HG03045 (cell line): ENCODE results near the gene WDR54.
"Not testable (repeated sequence)": the region's sequence is repeated elsewhere in the genome, so short reads cannot be mapped to it uniquely, and the experiment has no call there.

Experiments
- ATAC-seq: cut with Tn5 transposase; IDR thresholded peaks from one replicate; pipeline ENCODE4 v1.9.1; 2021; ENCODE audit warnings: mild to moderate bottlenecking, moderate library complexity; ENCODE audit not compliant: unreplicated experiment

WDR54 gene

DNA sequence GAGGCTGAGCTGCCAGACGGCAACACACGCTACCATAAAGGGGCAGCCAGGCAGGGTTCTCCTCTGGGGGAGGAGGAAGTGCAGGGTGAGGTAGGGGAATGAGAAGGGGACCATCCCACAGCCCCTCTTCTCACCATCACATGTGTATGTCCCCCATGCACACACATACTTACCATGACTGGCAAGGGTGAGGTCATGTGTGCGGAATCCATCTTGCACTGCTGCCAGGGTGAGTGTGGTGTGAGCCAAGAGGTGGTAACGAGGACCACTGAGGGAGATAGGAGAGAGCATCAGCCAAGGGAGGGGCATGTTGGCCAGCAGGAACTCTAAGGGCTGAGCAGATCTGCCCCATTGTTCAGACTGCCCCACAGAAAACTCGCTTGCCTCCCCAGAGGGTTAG lies 7.1 kb downstream of the WDR54 start:
- no peak for ATAC-seq

DNA sequence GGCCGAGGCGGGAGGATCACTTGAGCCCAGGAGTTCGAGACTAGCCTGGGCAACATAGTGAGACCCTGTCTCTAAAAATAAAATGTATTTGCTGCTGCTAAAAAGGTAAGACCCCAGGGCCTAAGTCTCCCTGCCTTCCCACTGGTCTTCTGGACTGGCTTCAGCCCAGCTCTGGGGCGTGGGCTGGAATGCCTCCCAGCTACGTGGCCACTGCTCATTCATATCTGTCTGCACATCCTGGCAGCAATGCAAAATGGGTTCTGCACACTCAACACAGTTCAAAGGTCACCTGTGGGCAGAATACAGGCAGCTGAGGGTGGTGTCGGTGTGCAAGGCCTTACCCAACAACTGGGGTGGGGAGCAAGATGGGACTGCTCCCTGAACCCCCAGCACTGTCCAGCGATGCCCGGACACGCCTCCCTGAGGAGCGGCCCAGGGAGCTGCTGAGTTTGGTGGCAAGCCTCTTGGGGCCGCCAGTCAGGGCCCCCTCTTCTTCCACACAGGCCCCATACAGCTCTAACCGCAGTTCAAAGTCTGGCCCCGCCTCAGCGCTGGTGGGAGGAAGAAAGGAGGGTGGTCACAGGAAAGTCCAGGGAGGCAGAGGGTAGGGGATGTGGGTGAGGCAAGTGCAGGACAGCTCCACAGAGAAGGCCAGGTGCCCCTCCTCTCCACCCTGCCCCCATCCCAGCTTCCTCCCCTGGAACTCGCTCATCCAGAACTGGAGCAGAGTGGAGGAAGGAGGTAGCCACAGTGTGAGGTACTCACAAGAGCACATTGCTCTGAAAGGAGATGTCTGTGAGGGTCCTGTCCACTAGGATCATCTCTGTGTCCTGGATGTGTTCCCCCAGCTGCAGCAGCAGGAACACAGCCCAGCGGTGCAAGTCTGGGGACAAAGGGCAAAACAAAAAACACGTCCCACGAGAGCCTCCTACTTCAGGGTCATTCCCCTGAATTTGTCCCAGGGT lies 8.2 kb downstream of the WDR54 start:
- no peak for ATAC-seq

DNA sequence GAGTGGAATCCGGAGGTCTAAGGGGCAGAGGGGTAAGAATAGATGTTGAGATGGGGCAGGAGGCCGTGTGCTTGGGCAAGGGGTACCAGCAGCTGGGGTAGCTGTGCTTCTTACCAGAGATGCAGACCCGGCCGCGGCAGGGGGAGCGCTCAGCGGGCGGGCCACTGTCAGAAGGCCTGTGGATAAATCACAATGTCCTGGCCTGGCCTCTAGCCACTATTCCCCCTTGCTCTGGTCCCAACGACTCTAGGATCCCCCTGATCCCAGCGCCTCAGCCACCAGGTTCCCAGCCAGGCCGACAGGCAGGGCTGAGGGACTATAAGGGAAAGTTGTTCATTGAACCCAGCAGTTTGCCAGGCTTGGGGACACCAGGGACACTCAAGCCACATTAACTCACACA lies 9.0 kb downstream of the WDR54 start:
- ATAC-seq: no peak

DNA sequence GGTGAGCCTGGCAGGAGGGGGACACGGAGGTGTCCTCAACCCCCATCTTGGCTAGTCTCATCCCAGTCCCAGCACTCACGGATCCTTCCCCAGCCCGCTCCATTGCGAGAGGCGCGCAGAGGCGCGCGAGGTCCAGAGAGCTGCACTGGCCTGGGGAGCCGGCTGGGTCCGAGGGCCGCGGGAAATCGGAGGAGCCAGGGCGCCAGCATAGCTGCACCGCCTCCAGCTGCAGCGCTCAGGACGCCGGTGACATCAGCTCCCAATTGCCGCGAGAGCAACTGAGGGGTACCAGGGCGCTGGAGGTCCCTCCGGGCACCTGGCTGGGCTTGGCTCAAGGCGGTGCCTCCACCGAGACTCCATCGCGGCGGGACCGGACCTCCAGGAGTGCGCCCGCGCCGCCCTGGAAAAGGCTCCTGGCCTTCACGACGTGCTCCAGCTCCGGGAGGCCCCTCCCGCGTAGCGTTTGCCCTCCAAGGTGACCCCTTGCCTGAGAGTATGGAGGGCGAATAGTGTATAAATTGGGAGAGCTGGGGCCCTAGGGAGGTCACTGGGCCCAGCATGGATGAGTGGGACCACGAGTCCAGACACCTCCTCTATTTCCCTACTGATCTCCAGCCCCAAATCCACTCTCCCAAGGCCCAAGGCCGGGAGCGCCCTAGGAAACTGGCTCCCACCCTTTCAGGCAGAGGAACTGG lies 14.7 kb downstream of the WDR54 start:
- ATAC-seq: no peak

DNA sequence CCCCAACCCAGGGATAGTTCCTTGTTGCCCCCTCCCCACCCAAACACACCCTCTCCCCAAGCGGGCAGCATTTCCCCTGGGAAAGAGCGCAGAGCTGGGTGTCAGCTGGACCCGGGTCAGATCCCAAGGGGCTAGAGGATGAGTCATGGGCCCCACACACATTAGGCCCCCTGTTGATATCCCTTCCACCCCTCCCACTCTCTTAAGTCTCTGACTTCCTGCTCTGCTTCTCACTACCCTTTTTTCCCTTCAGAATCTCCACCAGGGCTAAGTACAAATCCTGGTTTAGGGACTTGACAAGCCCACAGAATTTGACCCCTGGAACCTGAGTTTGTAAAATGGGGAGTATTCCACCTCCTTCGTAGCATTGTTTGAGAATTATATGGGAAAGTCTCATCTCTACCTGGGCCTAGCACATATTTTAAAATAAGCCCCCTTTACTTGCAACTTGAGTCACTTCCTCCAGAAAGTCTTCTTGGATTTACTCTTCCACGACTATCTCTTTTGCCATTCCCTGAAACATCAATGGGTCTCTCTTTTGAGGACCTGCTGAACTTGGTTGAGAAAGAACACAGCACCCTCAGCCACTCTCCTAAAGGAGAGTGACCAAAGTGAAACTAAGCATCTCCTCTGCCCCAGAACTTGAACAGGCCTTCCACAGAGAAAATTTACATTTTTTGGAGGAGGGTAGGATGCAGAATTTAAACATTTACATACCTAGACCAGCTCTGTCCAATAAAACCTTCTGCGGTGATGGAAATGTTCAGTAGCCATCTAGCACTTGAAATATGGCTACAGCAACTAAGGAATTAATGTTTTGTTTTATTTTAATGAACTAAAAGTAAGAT lies 15.5 kb downstream of the WDR54 start:
- no peak for ATAC-seq

DNA sequence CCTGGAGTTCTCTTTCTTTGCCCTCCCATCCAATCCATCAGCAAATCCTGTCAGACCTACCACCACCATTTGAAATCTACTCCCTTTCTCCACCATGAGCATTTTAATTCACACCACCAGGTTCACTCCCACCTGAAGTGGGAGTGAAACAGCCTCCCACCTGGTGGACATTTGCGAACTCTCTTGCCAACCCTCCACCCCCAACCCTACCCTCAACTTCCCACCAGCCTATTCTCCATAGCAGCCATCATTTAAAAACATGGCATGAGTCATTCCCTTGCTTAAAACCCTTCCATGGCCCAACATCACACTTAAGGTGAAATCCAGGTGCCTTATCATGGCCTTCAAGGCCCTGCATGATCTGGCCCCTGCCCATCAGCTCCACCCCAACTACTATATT lies 16.7 kb downstream of the WDR54 start:
- no peak for ATAC-seq

DNA sequence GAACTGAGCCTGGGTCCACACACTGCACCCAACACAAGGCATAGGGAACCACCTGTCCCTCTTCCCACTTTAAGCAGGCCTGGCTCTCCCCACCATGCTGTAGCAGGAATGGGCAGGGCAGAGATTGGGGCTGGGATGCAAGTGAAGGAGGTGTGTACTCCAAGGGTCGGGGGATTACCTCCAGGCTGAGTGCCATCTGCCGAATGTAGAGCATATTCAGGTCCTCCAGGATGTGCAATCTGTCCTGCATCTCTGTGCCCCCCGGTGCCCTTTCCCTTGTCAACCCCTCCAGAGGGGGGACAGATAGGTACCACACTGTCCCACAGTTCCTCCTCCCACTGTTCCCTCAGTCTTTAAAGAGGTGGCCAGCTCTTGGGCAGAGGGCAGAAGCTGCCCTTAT lies 17.8 kb downstream of the WDR54 start:
- ATAC-seq: no peak

DNA sequence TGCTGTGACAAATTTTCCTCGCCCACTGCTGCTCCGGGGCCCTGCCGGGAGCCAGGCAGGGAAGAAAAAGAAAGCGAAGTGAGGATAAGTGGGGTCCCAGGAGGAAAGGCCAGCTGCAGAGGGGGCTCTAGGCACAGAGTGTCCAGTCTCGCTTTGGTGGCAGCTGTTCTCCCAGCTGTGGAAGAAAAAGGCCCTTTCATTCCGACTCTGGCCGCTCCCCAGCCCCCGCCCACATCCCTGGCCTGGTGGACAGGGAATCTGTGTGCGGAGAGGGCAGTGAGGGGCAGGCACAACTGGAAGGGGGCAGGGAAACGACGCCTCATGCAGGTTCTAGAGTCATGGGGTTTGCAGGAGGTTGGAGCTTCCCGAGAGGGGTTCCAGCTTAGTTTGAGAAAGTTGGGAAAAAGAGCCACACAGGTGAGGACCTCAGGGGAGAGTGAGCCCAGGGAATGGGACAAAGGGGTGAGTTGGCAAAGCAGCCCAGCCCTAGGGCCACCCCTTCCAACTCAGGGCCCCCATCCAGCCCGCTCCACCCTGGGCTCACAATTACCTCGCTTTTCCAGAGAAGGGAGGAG lies 18.4 kb downstream of the WDR54 start:
- no peak for ATAC-seq

DNA sequence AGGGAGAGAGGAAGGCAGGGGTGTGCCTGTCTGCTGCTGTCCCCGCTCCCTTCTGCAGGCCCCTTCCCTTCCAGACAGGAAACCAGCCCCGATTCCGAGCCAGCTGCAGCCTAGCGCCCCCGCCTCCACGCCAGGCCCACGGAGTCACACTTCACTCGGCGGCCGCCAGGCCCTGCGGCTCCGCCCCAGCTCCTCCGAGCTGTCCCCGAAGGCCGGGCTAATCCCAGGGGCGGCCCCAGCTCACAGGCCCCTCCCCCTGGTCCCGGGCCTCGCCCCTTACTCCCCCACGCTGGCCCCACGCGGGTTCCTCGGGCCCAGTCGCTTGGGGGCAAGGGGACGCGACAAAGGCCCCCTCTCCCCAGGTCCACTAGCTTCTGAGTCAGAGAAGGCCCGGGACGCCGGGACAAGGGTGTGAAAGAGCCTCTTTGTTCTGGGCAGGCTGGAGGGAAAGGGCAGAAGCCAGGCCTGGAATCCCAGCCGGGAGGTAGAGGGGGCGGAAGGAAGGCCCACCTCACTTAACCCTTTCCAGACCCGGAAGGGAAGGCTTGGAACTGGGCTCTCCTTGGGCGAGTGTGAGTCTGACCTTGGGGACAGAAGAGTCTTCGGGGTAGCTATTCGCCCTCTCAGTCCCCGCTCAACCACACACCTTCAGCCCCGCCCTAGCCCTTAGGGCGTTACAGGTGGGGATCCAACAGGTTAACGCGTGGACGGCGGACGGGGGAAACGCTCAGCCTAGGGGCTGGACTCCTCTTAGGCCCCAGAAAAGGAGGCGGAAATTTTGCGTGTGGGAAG lies 19.0 kb downstream of the WDR54 start:
- ATAC-seq: peak; percentile 88

DNA sequence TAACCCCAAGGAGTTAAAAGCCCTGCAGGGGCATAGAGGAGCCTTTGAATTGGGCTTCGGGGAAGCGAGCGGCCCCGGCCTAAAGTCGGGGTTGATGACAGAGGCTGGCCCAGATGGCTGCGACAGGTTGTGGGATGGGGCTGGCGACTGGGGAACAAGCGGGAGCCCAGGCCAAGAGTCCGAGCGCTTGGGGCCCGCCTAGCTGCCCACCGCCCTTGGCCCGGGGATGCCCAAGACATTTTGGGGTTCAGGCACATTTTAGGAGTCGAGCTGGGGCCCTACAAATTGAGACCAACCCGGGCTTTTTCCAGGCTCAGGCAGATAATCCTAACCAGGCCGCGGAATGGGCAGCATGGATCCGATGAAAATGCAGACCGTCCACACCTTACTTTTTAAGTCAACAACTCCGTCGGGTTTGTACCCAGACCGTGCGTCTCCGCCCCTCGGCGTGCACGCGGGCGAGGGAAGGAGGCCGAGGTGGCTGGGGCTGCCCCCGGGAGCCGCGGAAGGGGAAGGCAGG lies 19.7 kb downstream of the WDR54 start:
- no peak for ATAC-seq

DNA sequence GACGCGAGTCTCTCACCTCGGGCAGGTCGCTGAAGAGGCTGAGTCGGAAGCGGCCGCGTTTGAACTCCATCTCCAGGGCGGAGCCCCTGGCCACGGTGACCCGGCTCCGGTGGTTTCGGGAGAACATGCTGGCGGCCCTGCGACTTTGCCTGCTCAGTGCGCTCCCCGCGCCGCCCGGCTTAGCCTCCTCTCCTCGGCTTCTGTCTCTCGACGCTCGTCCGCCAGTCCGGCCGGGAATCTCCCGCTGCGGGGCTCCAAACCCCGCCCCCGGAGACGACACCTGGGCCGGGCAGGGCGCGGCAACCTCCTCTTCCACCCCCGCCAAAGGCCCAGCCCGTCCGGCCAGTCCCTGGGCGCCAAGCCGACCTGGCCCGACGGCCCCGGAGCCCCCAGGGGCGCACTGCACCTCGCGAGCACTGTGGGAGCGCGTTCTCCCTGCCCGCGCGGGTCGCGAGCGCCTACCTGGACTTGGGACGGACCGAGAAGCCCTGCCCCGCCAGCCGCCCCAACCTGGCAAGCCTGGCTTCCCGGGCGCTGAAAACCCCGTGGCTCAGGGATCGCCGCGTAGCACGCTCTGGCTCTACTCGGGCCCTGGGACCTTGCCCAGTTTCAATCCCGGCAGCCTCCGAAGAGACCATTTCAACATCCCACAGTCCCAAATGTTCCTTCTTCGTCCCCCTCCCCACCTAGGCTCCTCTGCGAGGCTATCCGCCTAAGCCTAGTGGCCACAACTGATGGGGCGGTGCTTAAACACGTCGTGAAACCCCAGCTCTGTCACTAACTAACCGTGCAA lies 20.4 kb downstream of the WDR54 start, which contains the start of gene RTKN:
RTKN (minus strand) TSS at position 248 of the 793 bp plus-strand sequence; CDS start at position 127, 121 bp downstream.
- peak; percentile 35 for ATAC-seq

DNA sequence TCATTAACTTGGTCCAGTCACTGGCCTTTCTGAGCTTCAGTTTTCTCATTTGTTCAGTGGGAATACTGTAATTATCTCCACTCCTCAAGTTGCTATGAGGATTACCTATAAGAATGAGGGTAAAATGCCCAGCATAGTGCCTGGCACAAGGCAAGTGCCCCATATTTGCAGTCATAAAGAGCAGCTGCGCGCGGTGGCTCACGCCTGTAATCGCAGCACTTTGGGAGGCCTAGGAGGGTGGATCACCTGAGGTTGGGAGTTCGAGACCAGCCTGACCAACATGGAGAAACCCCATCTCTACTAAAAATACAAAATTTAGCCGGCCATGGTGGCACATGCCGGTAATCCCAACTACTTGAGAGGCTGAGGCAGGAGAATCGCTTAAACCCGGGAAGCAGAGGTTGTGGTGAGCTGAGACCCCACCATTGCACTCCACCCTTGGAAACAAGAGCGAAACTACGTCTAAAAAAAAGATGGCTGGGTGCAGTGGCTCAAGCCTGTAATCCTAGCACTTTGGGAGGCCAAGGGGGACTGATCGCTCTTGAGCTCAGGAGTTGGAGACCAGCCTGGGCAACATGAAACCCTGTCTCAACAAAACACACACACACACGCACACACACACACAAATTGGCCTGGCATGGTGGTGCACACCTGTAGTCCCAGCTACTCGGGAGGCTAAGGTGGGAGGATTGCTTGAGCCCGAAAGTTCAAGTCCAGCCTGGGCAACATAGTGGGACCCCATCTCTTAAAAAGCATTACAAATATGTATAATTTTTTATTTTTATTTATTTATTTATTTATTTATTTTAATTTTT lies 21.2 kb downstream of the WDR54 start:
- not testable (repeated sequence) for ATAC-seq

DNA sequence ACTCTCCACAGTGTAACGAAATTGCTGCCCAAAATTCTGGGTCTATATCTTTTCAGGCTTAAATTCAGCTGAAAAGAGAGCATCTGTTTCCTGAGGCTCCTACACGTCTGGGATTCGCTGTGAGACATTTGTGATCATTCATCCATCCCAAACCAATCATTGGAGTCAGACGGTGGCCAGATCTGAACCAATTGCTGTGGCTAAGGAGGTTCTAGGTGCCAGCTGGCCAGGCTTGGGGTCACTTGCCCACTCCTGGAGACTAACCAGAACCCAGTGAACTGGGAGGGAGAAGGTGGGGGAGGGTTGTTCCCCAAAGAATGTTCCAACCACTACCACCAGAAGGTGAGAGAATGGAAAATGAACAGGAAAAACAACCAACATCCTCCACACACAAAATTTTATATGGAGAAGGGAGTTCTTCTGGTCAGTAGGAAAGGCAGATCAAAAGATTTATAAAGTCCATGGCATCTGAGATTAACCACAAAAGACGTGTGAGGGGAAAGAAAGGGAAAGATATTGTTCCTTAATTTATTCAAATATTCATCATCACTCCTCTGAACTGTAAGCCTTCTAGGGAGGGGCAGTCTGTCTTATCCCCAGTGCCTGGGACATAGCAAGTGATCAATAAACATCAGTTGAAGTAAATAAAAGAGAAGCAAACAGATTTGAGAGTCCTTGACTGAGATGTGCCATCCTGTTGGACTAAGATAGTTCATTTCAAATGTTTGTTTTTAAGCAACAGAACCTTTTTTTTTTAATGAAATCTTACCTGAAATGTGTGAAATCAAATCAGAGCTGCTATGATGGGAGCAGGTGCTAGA lies 23.2 kb downstream of the WDR54 start:
- ATAC-seq: no peak

DNA sequence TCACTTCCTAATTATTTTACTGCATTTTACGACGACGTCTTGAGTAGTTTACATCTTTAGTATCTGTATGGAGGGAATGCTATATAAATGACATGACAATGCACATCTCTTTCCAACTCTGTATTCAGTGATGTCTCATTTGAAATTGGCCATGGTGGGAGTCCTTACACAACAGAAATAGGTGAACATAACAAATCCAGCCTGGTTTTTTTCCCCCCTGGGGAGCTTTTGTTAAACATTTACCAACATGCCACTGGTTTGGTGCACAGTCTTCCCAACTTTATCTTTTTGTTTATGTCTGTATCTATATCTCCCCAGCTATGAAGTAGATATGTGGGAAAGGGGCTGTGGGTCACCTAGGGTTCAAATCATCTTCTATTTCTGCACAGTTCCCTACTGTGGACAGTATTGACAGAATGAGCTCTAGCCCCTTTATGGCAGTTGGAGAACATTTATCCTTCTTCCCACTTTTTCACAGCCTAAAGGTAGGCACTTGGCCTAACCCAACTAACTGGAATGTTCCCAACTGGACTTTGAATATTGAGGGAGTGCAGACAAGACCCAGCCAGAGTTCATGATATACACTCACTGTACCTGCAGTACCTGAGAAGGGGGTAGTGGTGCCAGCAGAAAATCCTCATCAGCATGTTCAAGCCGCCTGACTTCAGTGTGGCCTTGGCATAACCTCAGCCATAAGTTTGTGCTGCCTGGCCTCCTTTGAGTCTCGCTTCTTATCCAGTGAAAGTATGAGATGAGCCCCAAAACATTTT lies 25.9 kb downstream of the WDR54 start:
- no peak for ATAC-seq

DNA sequence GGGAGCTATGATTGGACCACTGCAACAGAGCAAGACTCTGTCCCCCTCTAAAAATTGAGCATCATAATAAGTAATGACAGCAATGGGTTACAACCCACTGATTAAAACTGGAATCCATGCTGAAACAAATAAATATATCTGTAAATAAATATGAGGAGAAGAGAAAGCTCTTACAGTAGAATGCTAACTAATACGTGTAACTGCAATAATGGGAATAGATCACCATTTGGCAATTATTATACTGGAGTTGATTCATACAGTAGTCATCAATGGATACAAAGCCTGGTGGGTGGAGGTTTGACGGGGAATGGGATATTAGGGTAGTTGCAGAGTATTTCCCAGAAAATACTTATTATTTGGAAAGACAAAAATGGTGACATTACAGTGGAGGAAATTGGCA lies 27.2 kb downstream of the WDR54 start:
- ATAC-seq: no peak

DNA sequence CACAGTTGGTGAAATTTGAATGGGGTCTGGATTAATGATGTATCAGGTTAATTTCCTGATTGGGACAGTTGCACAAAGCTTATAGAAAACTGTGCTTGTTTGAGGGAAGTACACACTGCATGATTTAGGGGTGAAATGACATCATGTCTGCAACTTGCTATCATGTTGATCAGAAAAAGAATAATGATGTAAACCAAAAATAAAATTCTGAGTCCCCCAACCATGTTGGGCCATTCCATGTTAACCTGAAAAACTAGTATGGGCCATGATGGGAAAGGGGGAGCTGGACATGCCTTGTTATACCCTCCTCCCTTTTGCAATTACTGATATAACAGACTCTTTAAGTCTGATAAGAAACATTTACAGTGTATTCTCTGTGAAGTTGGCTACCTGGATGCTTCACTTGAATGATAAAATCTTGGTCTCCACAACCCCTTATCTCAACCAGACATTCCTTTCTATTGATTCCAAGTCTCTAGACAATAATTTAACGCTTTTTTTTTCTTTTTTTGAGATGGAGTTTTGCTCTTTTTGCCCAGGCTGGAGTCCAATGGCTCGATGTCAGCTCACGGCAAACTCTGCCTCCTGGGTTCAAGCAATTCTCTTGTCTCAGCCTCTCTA lies 29.1 kb downstream of the WDR54 start:
- ATAC-seq: no peak
